ENCODE data around the gene SORCS3.

Gene SORCS3

GRCh38 chr10:105170521-105170920, 529.4 kb downstream of the SORCS3 start:
- H3K4ac ChIP-seq (ENCODE audit: low read depth, low read length), result no peak overlapping the region
- H4K5ac ChIP-seq (ENCODE audit: low read length), result no peak overlapping the region
- WGBS (ENCODE audit: extremely low coverage, insufficient coverage, low lambda C conversion rate), result no CpG with 5 or more reads among the region's 1 CpG
- no peaks in the 10 kb centered on the region for H3K27me3 ChIP-seq (ENCODE audit: insufficient read depth, low read length, poor library complexity)
- H3K23ac ChIP-seq (ENCODE audit: low read length), result no peak overlapping the region
- H3K18ac ChIP-seq (ENCODE audit: low read length), result no peak overlapping the region
- H2BK5ac ChIP-seq (ENCODE audit: low read length), result no peak overlapping the region
- no peak overlapping the region for H2BK15ac ChIP-seq (replicated peaks; ENCODE audit: low read depth)
- no peaks in the 10 kb centered on the region for H3K79me1 ChIP-seq (ENCODE audit: low read length)
- H2BK120ac ChIP-seq (ENCODE audit: low read depth, low read length), result no peak overlapping the region
- H2AK5ac ChIP-seq (ENCODE audit: low read length), result no peak overlapping the region
- no peaks in the 10 kb centered on the region for H3K4me1 ChIP-seq (ENCODE audit: control insufficient read depth, low read depth, low read length)
- no peak overlapping the region for H3K56ac ChIP-seq (ENCODE audit: low read length)
- no peak for DNase-seq
- no peaks in the 10 kb centered on the region for H3K79me2 ChIP-seq (ENCODE audit: control insufficient read depth, insufficient read depth, low read length)
- H3K27ac ChIP-seq (ENCODE audit: low read depth, low read length), result no peak overlapping the region
- H3K4me3 ChIP-seq (ENCODE audit: low read length), result no peak overlapping the region
- H3K4me2 ChIP-seq (ENCODE audit: low read length), result no peak overlapping the region
- H4K8ac ChIP-seq (ENCODE audit: low read depth, low read length), result no peak overlapping the region
- H3K36me3 ChIP-seq (ENCODE audit: control insufficient read depth, insufficient read depth, low read length), result no peaks in the 10 kb centered on the region
- no peak overlapping the region for H3K9ac ChIP-seq (ENCODE audit: low read length)

- Histone ChIP-seq H3K4ac (ENCODE audit: low read depth, low read length) (no peak overlapping the region), H3K9ac (ENCODE audit: low read length) (no peak overlapping the region), H3K23ac (ENCODE audit: low read length) (no peak overlapping the region), H3K4me3 (ENCODE audit: low read length) (no peak overlapping the region), H3K79me1 (ENCODE audit: low read length) (no peaks in the 10 kb centered on the region), H3K4me2 (ENCODE audit: low read length) (no peak overlapping the region), H4K5ac (ENCODE audit: low read length) (no peak overlapping the region), H2BK120ac (ENCODE audit: low read depth, low read length) (no peak overlapping the region), H3K36me3 (ENCODE audit: control insufficient read depth, insufficient read depth, low read length) (no peaks in the 10 kb centered on the region), H2BK15ac (replicated peaks; ENCODE audit: low read depth) (no peak overlapping the region), H3K27me3 (ENCODE audit: insufficient read depth, low read length, poor library complexity) (no peaks in the 10 kb centered on the region), H4K8ac (ENCODE audit: low read depth, low read length) (no peak overlapping the region), H3K79me2 (ENCODE audit: control insufficient read depth, insufficient read depth, low read length) (no peaks in the 10 kb centered on the region), H3K56ac (ENCODE audit: low read length) (no peak overlapping the region), H2BK5ac (ENCODE audit: low read length) (no peak overlapping the region), H3K4me1 (ENCODE audit: control insufficient read depth, low read depth, low read length) (no peaks in the 10 kb centered on the region), H3K27ac (ENCODE audit: low read depth, low read length) (no peak overlapping the region), H2AK5ac (ENCODE audit: low read length) (no peak overlapping the region), H3K18ac (ENCODE audit: low read length) (no peak overlapping the region)
- DNase-seq, result no peak
- no CpG with 5 or more reads among the region's 3 CpGs for WGBS (ENCODE audit: extremely low coverage, insufficient coverage, low lambda C conversion rate)
Observed at GRCh38 chr10:105171945-105172344, 530.9 kb downstream of the SORCS3 start.

- Histone ChIP-seq H2AK5ac (ENCODE audit: low read length) (no peak overlapping the region), H3K36me3 (ENCODE audit: control insufficient read depth, insufficient read depth, low read length) (no peaks in the 10 kb centered on the region), H3K23ac (ENCODE audit: low read length) (no peak overlapping the region), H3K79me2 (ENCODE audit: control insufficient read depth, insufficient read depth, low read length) (no peaks in the 10 kb centered on the region), H3K27me3 (ENCODE audit: insufficient read depth, low read length, poor library complexity) (no peaks in the 10 kb centered on the region), H4K5ac (ENCODE audit: low read length) (no peak overlapping the region), H3K18ac (ENCODE audit: low read length) (no peak overlapping the region), H3K27ac (ENCODE audit: low read depth, low read length) (no peak overlapping the region), H3K4me2 (ENCODE audit: low read length) (no peak overlapping the region), H3K79me1 (ENCODE audit: low read length) (no peaks in the 10 kb centered on the region), H2BK120ac (ENCODE audit: low read depth, low read length) (no peak overlapping the region), H2BK15ac (replicated peaks; ENCODE audit: low read depth) (no peak overlapping the region), H3K4me3 (ENCODE audit: low read length) (no peak overlapping the region), H3K56ac (ENCODE audit: low read length) (no peak overlapping the region), H3K9ac (ENCODE audit: low read length) (no peak overlapping the region), H3K4ac (ENCODE audit: low read depth, low read length) (no peak overlapping the region), H4K8ac (ENCODE audit: low read depth, low read length) (no peak overlapping the region), H3K4me1 (ENCODE audit: control insufficient read depth, low read depth, low read length) (no peaks in the 10 kb centered on the region), H2BK5ac (ENCODE audit: low read length) (no peak overlapping the region)
- peak; percentile 21 for DNase-seq
Observed at GRCh38 chr10:105181626-105182025, 540.5 kb downstream of the SORCS3 start.

- Histone ChIP-seq H2BK5ac (ENCODE audit: low read length) (no peak overlapping the region), H3K27me3 (ENCODE audit: insufficient read depth, low read length, poor library complexity) (no peaks in the 10 kb centered on the region), H2BK120ac (ENCODE audit: low read depth, low read length) (no peak overlapping the region), H2BK15ac (replicated peaks; ENCODE audit: low read depth) (no peak overlapping the region), H3K4ac (ENCODE audit: low read depth, low read length) (no peak overlapping the region), H3K79me2 (ENCODE audit: control insufficient read depth, insufficient read depth, low read length) (no peaks in the 10 kb centered on the region), H2AK5ac (ENCODE audit: low read length) (no peak overlapping the region), H3K18ac (ENCODE audit: low read length) (no peak overlapping the region), H3K56ac (ENCODE audit: low read length) (no peak overlapping the region), H4K5ac (ENCODE audit: low read length) (no peak overlapping the region), H3K36me3 (ENCODE audit: control insufficient read depth, insufficient read depth, low read length) (no peaks in the 10 kb centered on the region), H3K79me1 (ENCODE audit: low read length) (no peaks in the 10 kb centered on the region), H3K9ac (ENCODE audit: low read length) (no peak overlapping the region), H3K27ac (ENCODE audit: low read depth, low read length) (no peak overlapping the region), H4K8ac (ENCODE audit: low read depth, low read length) (no peak overlapping the region), H3K4me2 (ENCODE audit: low read length) (no peak overlapping the region), H3K23ac (ENCODE audit: low read length) (no peak overlapping the region), H3K4me1 (ENCODE audit: control insufficient read depth, low read depth, low read length) (no peaks in the 10 kb centered on the region), H3K4me3 (ENCODE audit: low read length) (no peak overlapping the region)
- DNase-seq, result no peak
- WGBS (ENCODE audit: extremely low coverage, insufficient coverage, low lambda C conversion rate), result no CpG with 5 or more reads among the region's 4 CpGs
Observed at GRCh38 chr10:105183536-105183935, 542.4 kb downstream of the SORCS3 start.

- no peak for DNase-seq
- Histone ChIP-seq H2BK15ac (replicated peaks; ENCODE audit: low read depth) (no peak overlapping the region), H2AK5ac (ENCODE audit: low read length) (no peak overlapping the region), H3K9ac (ENCODE audit: low read length) (no peak overlapping the region), H3K36me3 (ENCODE audit: control insufficient read depth, insufficient read depth, low read length) (no peaks in the 10 kb centered on the region), H3K4me1 (ENCODE audit: control insufficient read depth, low read depth, low read length) (no peaks in the 10 kb centered on the region), H3K18ac (ENCODE audit: low read length) (no peak overlapping the region), H2BK5ac (ENCODE audit: low read length) (no peak overlapping the region), H3K27ac (ENCODE audit: low read depth, low read length) (no peak overlapping the region), H4K8ac (ENCODE audit: low read depth, low read length) (no peak overlapping the region), H3K79me2 (ENCODE audit: control insufficient read depth, insufficient read depth, low read length) (no peaks in the 10 kb centered on the region), H3K56ac (ENCODE audit: low read length) (no peak overlapping the region), H2BK120ac (ENCODE audit: low read depth, low read length) (no peak overlapping the region), H3K23ac (ENCODE audit: low read length) (no peak overlapping the region), H3K79me1 (ENCODE audit: low read length) (no peaks in the 10 kb centered on the region), H3K4ac (ENCODE audit: low read depth, low read length) (no peak overlapping the region), H3K4me3 (ENCODE audit: low read length) (no peak overlapping the region), H3K4me2 (ENCODE audit: low read length) (no peak overlapping the region), H3K27me3 (ENCODE audit: insufficient read depth, low read length, poor library complexity) (no peaks in the 10 kb centered on the region), H4K5ac (ENCODE audit: low read length) (no peak overlapping the region)
- no CpG with 5 or more reads among the region's 4 CpGs for WGBS (ENCODE audit: extremely low coverage, insufficient coverage, low lambda C conversion rate)
Observed at GRCh38 chr10:105185161-105185560, 544.1 kb downstream of the SORCS3 start.

- Histone ChIP-seq H3K79me2 (ENCODE audit: control insufficient read depth, insufficient read depth, low read length) (no peaks in the 10 kb centered on the region), H2AK5ac (ENCODE audit: low read length) (no peak overlapping the region), H3K27me3 (ENCODE audit: insufficient read depth, low read length, poor library complexity) (no peaks in the 10 kb centered on the region), H3K23ac (ENCODE audit: low read length) (no peak overlapping the region), H2BK120ac (ENCODE audit: low read depth, low read length) (no peak overlapping the region), H3K36me3 (ENCODE audit: control insufficient read depth, insufficient read depth, low read length) (no peaks in the 10 kb centered on the region), H3K4me3 (ENCODE audit: low read length) (no peak overlapping the region), H3K4me1 (ENCODE audit: control insufficient read depth, low read depth, low read length) (no peaks in the 10 kb centered on the region), H3K4ac (ENCODE audit: low read depth, low read length) (no peak overlapping the region), H2BK5ac (ENCODE audit: low read length) (no peak overlapping the region), H3K9ac (ENCODE audit: low read length) (no peak overlapping the region), H4K5ac (ENCODE audit: low read length) (no peak overlapping the region), H2BK15ac (replicated peaks; ENCODE audit: low read depth) (no peak overlapping the region), H3K4me2 (ENCODE audit: low read length) (no peak overlapping the region), H3K27ac (ENCODE audit: low read depth, low read length) (no peak overlapping the region), H3K18ac (ENCODE audit: low read length) (no peak overlapping the region), H3K79me1 (ENCODE audit: low read length) (no peaks in the 10 kb centered on the region), H3K56ac (ENCODE audit: low read length) (no peak overlapping the region), H4K8ac (ENCODE audit: low read depth, low read length) (no peak overlapping the region)
- DNase-seq, result no peak
- WGBS (ENCODE audit: extremely low coverage, insufficient coverage, low lambda C conversion rate), result no CpG with 5 or more reads among the region's 3 CpGs
Observed at GRCh38 chr10:105187243-105187642, 546.2 kb downstream of the SORCS3 start.

All from mesendoderm (in vitro differentiated cells).